Progenitor cell of endocrine pancreas (in vitro differentiated cells): ENCODE data around the gene RNF13. TPM values are rescaled to one million over a fixed set of nuclear protein-coding genes. Genes with fewer than 3 reads are reported as not detected.

Source experiments
- DNase-seq: peaks from one replicate; pipeline ENCODE4 v3.0.0; 2021; ENCODE audit warnings: low spot score; ENCODE audit not compliant: unreplicated experiment
- H3K27ac Mint-ChIP-seq: 2 replicates; pipeline ENCODE4 v1.8.0; 2021; ENCODE audit warnings: mild to moderate bottlenecking, moderate library complexity, mixed read lengths
- H3K27me3 Mint-ChIP-seq: 2 replicates; pipeline ENCODE4 v1.8.0; 2021; ENCODE audit warnings: mixed read lengths
- H3K36me3 Mint-ChIP-seq: 2 replicates; pipeline ENCODE4 v1.8.0; 2022; ENCODE audit warnings: mixed read lengths; ENCODE audit not compliant: insufficient read depth
- H3K4me1 Mint-ChIP-seq: 2 replicates; pipeline ENCODE4 v1.8.0; 2021; ENCODE audit warnings: low read depth, mixed read lengths
- H3K4me3 Mint-ChIP-seq: 2 replicates; pipeline ENCODE4 v1.8.0; 2021; ENCODE audit warnings: low read depth, mild to moderate bottlenecking, moderate library complexity, mixed read lengths
- H3K9me3 Mint-ChIP-seq: 2 replicates; pipeline ENCODE4 v1.8.0; 2021; ENCODE audit warnings: low read depth, mixed read lengths
- CTCF ChIP-seq: fragments of 200-600 bp; sonication (generic); IDR thresholded peaks from one replicate; pipeline ENCODE4 v1.5.0; 2021; ENCODE audit warnings: antibody characterized with exemption, mild to moderate bottlenecking; ENCODE audit not compliant: unreplicated experiment
- total RNA-seq: library from RNA; stranded (reverse); gene quantifications from 2 replicates; pipeline ENCODE4 v1.2.1, GENCODE V29; 2021

RNF13 gene
- total RNA-seq, 1 donor from 2014 or later = 29.8 TPM

- DNase-seq = no peak
- no peaks in the 10 kb centered on the region for H3K27me3 Mint-ChIP-seq
- H3K36me3 Mint-ChIP-seq = peaks cover 1% of the 10 kb centered on the region
- peaks cover 24% of the 10 kb centered on the region for H3K9me3 Mint-ChIP-seq
- TF ChIP-seq CTCF = no peak
- no peak overlapping the region for H3K4me3 Mint-ChIP-seq
- H3K27ac Mint-ChIP-seq = no peak overlapping the region
- H3K4me1 Mint-ChIP-seq = no peaks in the 10 kb centered on the region
Observed at GRCh38 chr3:149999421-149999820, 186.4 kb downstream of the RNF13 start.

- H3K36me3 Mint-ChIP-seq = no peaks in the 10 kb centered on the region
- no peak overlapping the region for H3K4me3 Mint-ChIP-seq
- no peak for TF ChIP-seq CTCF
- no peaks in the 10 kb centered on the region for H3K4me1 Mint-ChIP-seq
- H3K9me3 Mint-ChIP-seq = peaks cover 12% of the 10 kb centered on the region
- H3K27ac Mint-ChIP-seq = no peak overlapping the region
- H3K27me3 Mint-ChIP-seq = no peaks in the 10 kb centered on the region
- DNase-seq = no peak
Observed at GRCh38 chr3:150000641-150001040, 187.6 kb downstream of the RNF13 start.

GRCh38 chr3:150005243-150006112 is 192.5 kb downstream of the RNF13 start:
- no peak overlapping the region for H3K27ac Mint-ChIP-seq
- DNase-seq = no peak
- no peak for TF ChIP-seq CTCF

GRCh38 chr3:150006794-150007193 is 193.8 kb downstream of the RNF13 start:
- Mint-ChIP-seq H3K9me3 (no peaks in the 10 kb centered on the region), H3K4me3 (no peak overlapping the region), H3K27ac (no peak overlapping the region), H3K27me3 (no peaks in the 10 kb centered on the region), H3K36me3 (no peaks in the 10 kb centered on the region), H3K4me1 (no peaks in the 10 kb centered on the region)
- no peak for TF ChIP-seq CTCF
- no peak for DNase-seq

More at GRCh38 chr3:150005243-150006112, 192.5 kb downstream of the RNF13 start:
- no peaks in the 10 kb centered on the region for H3K27me3 Mint-ChIP-seq
- no peaks in the 10 kb centered on the region for H3K36me3 Mint-ChIP-seq
- H3K4me1 Mint-ChIP-seq = no peaks in the 10 kb centered on the region
- no peaks in the 10 kb centered on the region for H3K9me3 Mint-ChIP-seq
- H3K4me3 Mint-ChIP-seq = no peak overlapping the region

Other genes with a start within 250 kb of the RNF13 start
- 15.0 and 18.1 TPM in 2 replicates for gene WWTR1, start 155.2 kb upstream of the RNF13 start, total RNA-seq
- 55.3 and 60.8 TPM in 2 replicates for gene COMMD2, start 60.7 kb upstream of the RNF13 start, total RNA-seq
- not detected in 2 replicates for gene ANKUB1, start 20.7 kb upstream of the RNF13 start, total RNA-seq
- gene PFN2, start 157.7 kb downstream of the RNF13 start, total RNA-seq = 233 and 246 TPM in 2 replicates